ENCODE measurements around the gene ERVW-1. TPM values are rescaled to one million over a fixed set of nuclear protein-coding genes. Genes with fewer than 3 reads are reported as not detected.
"Not testable (repeated sequence)": the region's sequence is repeated elsewhere in the genome, so short reads cannot be mapped to it uniquely, and the experiment has no call there.

ERVW-1 gene
- total RNA-seq, 1 donor from 2014 or later = not detected

DNA sequence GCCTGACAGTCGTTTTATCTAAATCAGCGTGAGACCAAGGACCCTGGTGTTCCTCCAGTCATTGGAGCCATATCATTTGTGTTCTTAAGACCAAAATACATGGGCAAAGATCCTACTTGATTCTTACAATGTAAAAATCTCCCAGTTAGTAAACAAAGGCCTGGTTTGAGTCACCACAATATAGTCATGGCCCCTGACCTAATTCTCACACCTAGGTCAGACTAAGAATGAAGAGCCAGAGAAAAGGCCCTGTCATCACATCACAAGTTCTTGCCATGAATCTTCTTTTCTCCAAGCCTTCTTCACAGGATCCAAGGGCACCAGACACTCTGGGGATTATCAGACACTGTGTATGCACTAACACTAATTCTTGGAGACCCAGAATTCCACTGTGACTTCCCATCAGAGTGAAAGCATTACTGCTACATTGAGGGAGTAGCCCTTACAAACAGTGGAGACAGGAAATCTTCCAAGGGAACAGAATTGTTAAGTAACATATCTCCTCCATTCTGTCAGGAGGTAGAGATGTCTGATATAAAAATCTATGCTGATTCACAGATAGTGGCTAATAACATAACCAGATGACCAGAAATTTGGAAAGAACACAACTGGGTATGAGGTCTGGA is 7.6 kb upstream of the ERVW-1 start:
- no peak for DNase-seq (ENCODE audit: low read depth)
- no peak for TF ChIP-seq CTCF (conservative IDR thresholded peaks at IDR 0.05; ENCODE audit: low read depth, low read length)
- no peak overlapping the region for H3K4me3 ChIP-seq (ENCODE audit: low read depth, low read length)

- DNase-seq (ENCODE audit: low read depth); H3K4me3 ChIP-seq (ENCODE audit: low read depth, low read length): not testable (repeated sequence)
Measured at GRCh38 chr7:92484226-92484625, 6.5 kb upstream of the ERVW-1 start.

DNA sequence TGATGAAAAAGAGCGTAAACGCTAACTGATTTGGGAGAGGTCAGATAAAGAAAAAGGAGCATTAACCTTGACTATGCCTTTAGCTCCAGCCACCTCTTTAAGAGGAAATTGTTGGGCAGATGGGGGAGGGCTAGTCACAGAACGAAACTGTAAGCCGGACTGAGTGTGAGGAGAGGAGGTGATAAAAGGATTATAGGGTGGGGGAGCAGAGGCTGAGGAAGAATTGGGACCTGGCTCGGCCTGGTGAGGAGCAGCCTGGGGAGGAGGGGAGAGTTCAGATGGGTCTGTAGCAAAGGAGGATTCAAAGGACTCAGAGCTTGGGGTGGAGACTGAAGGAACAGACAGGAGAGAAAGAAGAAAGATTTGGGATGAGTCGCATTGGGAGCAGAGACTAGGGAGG is 5.9 kb upstream of the ERVW-1 start:
- H3K4me3 ChIP-seq (ENCODE audit: low read depth, low read length); DNase-seq (ENCODE audit: low read depth): not testable (repeated sequence)

GRCh38 chr7:92479146-92479545 is 1.4 kb upstream of the ERVW-1 start:
- H3K4me3 ChIP-seq (ENCODE audit: low read depth, low read length); DNase-seq (ENCODE audit: low read depth): not testable (repeated sequence)

DNA sequence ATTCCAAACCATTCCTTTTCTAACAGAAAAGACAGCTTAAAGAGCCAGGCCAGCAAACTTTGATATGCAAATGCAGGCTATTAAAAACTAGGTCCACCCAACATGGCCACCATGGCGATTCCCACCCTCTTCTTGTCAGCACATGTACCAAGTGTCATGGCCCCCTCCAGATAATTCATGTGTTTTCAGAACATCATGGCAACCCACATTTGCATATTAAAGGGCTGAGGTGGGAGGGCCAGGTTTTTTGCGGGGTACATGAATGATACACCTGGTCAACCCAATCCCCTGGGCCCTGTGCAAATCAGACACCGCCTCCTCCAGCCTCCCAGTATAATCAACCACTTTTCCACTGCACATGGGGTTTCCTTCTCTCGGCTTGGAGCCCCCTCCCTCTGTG is 965 bp upstream of the ERVW-1 start:
- H3K4me3 ChIP-seq (ENCODE audit: low read depth, low read length) = no peak overlapping the region
- DNase-seq (ENCODE audit: low read depth) = no peak
- TF ChIP-seq CTCF (conservative IDR thresholded peaks at IDR 0.05; ENCODE audit: low read depth, low read length) = no peak

DNA sequence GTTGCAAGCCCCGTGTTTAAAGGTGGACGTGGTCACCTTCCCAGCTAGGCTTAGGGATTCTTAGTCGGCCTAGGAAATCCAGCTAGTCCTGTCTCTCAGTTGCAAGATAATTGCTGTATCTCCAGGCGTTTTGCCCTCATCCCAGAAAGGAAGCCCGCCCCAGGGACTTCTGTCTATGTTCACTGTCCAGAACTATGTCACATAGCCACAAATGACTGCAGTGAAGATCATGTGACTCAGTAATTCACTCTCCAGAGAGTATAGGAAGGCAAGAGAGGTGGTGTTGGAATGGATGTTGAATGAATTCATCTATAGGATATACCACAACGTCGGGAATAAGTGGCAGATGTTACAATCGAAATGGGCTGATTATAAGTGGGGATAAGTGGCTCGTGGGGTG is 349 bp upstream of the ERVW-1 start:
- TF ChIP-seq CTCF (conservative IDR thresholded peaks at IDR 0.05; ENCODE audit: low read depth, low read length) = no peak
- DNase-seq (ENCODE audit: low read depth) = no peak
- no peak overlapping the region for H3K4me3 ChIP-seq (ENCODE audit: low read depth, low read length)

DNA sequence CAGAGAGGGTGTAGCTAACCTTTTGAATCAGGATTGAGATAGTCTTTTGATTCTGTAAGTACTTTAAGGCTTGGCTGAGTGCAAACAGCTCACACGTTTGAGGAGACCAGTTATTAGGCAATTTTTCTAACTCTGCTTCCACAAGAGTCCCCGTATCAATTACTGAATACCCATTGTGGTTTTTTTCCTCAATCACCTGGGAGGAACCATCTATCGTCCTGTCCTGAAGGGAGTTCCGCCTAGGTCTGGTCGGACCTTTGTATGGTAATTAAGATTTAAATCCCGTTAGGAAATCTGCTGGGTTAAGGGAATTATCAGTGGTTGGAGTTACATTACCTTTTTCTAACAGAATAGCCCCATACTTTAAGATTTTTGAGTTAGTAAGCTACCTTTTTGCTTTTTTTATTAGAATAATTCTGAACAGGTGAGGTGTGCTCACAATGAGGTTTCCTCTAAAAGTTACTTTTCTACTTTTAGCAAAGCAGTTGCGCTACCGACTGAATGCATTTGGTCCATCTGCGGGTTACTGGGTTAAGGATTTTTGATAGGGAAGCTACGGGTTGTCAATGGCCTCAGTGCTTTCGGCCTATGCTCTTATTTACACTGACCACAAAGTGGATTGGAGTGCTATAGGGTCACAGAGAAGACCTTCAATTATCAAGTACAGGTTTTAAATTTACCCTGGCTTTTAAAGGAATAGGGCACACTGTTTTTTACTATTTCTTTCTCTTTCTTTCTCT is 1.7 kb downstream of the ERVW-1 start:
- not testable (repeated sequence) for H3K4me3 ChIP-seq (ENCODE audit: low read depth, low read length); DNase-seq (ENCODE audit: low read depth)

GRCh38 chr7:92475261-92475770 is 2.4 kb downstream of the ERVW-1 start:
- not testable (repeated sequence) for DNase-seq (ENCODE audit: low read depth); H3K4me3 ChIP-seq (ENCODE audit: low read depth, low read length)

DNA sequence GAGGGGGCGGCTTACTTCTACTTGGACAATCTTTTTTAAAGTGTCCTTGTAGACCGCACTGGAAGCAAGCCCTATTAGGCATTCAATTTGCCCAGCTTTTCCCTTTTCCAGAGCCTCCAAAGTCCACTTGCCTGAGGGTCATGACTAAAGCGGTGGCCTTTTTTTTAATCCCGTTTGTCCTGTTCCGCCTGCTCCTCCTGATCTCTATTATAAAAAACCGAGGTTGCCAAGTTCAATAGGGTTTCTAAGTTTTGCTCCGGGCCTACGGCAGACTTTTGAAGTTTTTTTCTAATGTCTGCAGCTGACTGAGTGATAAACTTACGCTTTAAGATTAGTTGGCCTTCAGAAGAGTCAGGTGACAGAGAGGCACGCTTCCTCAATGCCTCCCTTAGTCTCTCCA is 3.8 kb downstream of the ERVW-1 start:
- DNase-seq (ENCODE audit: low read depth); H3K4me3 ChIP-seq (ENCODE audit: low read depth, low read length): not testable (repeated sequence)

- not testable (repeated sequence) for DNase-seq (ENCODE audit: low read depth); H3K4me3 ChIP-seq (ENCODE audit: low read depth, low read length)
Measured at GRCh38 chr7:92468589-92468988, 9.2 kb downstream of the ERVW-1 start.

GRCh38 chr7:92466682-92467081 is 11.1 kb downstream of the ERVW-1 start:
- no peak for DNase-seq (ENCODE audit: low read depth)
- H3K4me3 ChIP-seq (ENCODE audit: low read depth, low read length) = no peak overlapping the region
- TF ChIP-seq CTCF (conservative IDR thresholded peaks at IDR 0.05; ENCODE audit: low read depth, low read length) = no peak
